ENCODE data around the gene USF3. TPM values are rescaled to one million over a fixed set of nuclear protein-coding genes. Genes with fewer than 3 reads are reported as not detected.
A peak's percentile ranks its signal among the peaks of the same experiment; 100 is the strongest.

The USF3 gene, protein sequence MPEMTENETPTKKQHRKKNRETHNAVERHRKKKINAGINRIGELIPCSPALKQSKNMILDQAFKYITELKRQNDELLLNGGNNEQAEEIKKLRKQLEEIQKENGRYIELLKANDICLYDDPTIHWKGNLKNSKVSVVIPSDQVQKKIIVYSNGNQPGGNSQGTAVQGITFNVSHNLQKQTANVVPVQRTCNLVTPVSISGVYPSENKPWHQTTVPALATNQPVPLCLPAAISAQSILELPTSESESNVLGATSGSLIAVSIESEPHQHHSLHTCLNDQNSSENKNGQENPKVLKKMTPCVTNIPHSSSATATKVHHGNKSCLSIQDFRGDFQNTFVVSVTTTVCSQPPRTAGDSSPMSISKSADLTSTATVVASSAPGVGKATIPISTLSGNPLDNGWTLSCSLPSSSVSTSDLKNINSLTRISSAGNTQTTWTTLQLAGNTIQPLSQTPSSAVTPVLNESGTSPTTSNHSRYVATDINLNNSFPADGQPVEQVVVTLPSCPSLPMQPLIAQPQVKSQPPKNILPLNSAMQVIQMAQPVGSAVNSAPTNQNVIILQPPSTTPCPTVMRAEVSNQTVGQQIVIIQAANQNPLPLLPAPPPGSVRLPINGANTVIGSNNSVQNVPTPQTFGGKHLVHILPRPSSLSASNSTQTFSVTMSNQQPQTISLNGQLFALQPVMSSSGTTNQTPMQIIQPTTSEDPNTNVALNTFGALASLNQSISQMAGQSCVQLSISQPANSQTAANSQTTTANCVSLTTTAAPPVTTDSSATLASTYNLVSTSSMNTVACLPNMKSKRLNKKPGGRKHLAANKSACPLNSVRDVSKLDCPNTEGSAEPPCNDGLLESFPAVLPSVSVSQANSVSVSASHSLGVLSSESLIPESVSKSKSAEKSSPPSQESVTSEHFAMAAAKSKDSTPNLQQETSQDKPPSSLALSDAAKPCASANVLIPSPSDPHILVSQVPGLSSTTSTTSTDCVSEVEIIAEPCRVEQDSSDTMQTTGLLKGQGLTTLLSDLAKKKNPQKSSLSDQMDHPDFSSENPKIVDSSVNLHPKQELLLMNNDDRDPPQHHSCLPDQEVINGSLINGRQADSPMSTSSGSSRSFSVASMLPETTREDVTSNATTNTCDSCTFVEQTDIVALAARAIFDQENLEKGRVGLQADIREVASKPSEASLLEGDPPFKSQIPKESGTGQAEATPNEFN (N-terminal part only)
- 13.9 and 15.6 TPM in 2 replicates for total RNA-seq

DNA sequence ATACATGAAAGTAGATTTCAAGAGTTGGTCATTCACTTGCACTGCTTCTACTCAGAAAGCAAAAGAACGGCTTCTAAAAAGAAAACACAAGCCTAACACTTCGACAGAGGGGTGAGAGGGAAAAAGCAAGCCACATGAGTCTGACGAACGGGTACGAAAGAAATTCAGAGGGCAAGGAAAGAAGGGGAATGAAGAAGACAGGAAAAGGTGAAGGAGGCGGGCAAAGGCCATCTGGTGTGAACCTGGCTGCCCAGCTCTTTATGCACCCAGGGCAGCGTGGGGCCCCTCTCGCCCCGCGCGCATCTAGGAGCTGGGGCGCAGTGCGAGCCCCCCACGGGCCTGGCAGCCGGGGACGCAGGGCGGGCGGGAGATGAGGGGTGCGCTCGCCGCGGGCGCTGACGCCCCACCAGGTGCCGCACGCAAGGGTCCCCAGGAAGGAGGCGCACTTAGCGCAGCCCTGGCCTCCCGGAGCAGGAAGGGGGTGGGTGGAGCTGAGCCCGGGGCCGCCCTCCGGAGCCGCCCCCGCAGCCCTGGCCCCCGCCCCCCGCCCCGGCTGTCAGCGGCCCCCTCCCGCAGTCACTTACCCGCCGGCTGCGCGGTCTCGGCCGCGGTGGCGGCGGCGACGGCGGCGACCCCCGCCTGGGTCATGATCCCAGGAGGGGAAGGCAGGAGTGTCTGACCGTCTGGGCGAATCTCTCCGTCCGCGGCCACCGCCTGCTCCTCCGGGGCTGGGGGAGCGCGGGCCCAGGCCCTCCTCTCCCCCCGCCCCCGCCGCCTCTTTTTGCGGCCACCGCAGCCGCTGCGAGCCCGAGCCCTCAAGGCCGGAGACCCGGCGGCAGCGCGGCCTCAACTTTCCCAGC, at the start of gene USF3:
USF3 (minus strand) TSS at position 857 of the 860 bp plus-strand sequence. CDS start 21,764 bp downstream, outside the sequence.
- Mint-ChIP-seq H3K4me3 (ENCODE audit: low read depth) (peak within 1 kb of the TSS; percentile 100), H3K27ac (peak within 1 kb of the TSS; percentile 97), H3K9me3 (no peaks in the 10 kb centered on the region), H3K27me3 (ENCODE audit: low read depth) (no peaks in the 10 kb centered on the region), H3K4me1 (ENCODE audit: low read depth) (peaks cover 20% of the 10 kb centered on the region), H3K36me3 (ENCODE audit: low read depth) (peaks cover 6% of the 10 kb centered on the region)
- intact Hi-C loops (cut with micrococcal nuclease) = loop anchor here (1.0 to 5.0 kb wide), 10 partner anchors 21 to 1451 kb away; partner anchors contain the start of genes ATG3, CCDC191, QTRT2 and SIDT1
- DNase-seq (ENCODE audit: low spot score) = peak; percentile 76

DNA sequence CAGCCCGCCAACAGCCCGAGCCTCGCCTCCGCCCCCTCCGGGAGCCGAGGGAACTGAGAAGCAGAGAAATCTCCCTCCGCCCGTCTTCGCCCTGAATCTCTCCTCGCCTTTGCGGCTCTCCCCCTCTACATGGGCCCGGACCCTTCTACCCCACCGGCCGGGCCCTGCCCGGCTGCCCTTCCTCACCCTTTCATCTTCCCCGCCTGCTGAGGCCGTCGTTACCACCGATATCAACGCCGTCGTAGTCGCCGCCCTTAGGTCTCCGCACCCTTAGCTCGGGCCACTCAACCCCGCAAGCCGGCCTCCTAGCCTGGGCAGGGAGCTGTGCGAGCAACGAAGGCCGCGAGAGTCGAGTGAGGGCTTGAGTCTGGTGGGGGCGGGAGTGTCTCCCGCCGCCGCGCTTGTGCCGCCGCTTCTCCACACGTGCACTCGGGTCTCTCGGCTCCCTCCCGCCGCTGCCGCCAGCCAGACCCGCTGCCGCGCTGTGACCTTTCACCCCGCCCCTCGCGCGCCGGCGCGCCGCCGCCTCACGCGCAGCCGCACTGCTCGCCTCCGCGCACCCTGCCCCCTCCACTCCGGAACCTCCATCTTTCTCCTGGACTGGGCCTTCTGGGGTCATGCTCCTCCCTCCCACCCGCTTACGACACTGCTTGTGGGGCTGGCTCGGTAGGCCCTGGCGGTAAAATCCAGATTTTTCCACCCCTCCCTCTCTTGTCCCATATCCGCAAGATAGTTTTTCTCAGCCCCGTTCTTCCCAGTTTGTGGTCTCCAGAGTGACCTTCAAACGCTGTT, 49.5 kb upstream of the USF3 start, which contains the start of gene NAA50:
NAA50 (minus strand) TSS at position 494 of the 792 bp plus-strand sequence; CDS start at position 194, 300 bp downstream.
- Mint-ChIP-seq H3K4me1 (ENCODE audit: low read depth) (peaks cover 61% of the 10 kb centered on the region), H3K36me3 (ENCODE audit: low read depth) (peaks cover 18% of the 10 kb centered on the region), H3K4me3 (ENCODE audit: low read depth) (peak within 1 kb of the TSS; percentile 96), H3K9me3 (no peaks in the 10 kb centered on the region), H3K27ac (peak within 1 kb of the TSS; percentile 100), H3K27me3 (ENCODE audit: low read depth) (peaks cover 3% of the 10 kb centered on the region)
- peak; percentile 88 for DNase-seq (ENCODE audit: low spot score)
- intact Hi-C loops (cut with micrococcal nuclease) = loop anchor here (1.0 to 5.0 kb wide), 8 partner anchors 10 to 1401 kb away; partner anchors contain the start of genes CCDC191, QTRT2, SIDT1 and SPICE1

DNA sequence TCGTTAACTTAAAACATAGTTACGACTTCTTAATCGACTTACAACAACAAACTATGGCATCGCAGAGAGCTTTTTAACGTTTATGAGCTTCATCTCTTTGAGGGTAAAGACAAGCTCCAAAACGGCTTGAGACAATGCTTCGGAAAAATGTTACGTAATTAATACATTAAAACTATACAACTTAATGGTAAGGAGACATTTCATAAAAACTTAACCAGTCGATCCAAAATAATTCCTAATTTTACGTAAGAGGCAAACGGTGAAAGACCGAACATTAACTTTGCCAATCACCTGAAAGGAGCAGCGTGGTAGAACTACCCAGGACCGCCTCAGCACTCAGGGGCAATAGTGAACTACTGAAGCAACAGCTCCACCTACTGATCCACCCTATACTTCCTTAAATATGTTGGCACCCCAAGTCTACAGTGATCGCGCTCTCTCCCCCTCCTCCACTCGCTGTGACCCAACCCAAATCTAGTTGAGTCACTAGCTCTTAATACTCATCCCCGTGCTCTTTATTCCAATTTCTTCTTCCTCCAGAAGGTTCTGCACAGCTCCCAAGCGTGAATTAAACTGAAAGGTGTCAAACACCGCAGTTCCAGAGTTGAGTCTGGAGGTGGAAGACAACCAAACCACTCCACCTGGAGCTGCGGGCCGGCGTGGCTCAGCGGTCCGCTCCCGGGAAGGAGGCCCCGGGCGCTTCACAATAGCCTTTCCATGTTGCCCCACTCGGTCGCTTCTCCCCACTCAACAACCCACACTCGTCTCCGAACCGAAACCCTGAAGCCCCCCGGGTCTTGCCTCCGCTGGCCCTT, 48.7 kb upstream of the USF3 start:
- intact Hi-C loops (cut with micrococcal nuclease) = loop anchor here (1.0 to 5.0 kb wide), 3 partner anchors 9 to 1402 kb away; partner anchors contain the start of genes USF3 and ZBTB20
- H3K4me3 Mint-ChIP-seq (ENCODE audit: low read depth) = peak overlapping the region; percentile 96
- peaks cover 3% of the 10 kb centered on the region for H3K27me3 Mint-ChIP-seq (ENCODE audit: low read depth)
- peaks cover 64% of the 10 kb centered on the region for H3K4me1 Mint-ChIP-seq (ENCODE audit: low read depth)
- H3K36me3 Mint-ChIP-seq (ENCODE audit: low read depth) = peaks cover 21% of the 10 kb centered on the region
- peak; percentile 73 for DNase-seq (ENCODE audit: low spot score)
- H3K9me3 Mint-ChIP-seq = no peaks in the 10 kb centered on the region
- H3K27ac Mint-ChIP-seq = peak overlapping the region; percentile 100

DNA sequence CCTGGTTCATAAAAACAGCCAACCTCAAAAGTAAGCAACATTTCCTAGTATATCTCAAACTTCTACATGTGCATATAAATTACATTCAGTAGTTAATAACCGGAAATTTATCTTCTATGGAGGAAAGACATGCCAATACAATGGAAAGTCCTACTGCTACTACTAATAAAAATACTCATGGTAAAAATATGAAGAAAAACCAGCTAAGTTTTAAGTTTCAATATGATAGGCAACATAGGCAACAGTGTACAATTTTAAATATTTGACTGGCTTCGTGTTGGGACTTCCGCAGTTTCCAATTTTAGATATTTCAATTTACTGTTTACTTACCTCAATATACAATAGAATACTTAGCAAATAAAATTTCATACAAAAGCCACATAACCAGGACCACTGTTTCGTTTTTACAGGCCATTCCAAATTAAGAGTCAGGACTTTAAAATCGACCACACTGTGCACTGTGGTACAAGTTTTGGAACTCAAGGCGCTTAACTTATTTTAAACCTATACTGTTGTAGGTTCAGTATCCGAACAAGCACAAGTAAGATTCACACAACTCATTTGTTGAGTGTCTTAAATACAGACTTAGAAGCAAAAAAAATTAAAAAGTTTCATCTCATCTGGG, 46.7 kb upstream of the USF3 start:
- Mint-ChIP-seq H3K27me3 (ENCODE audit: low read depth) (no peaks in the 10 kb centered on the region), H3K4me1 (ENCODE audit: low read depth) (peaks cover 60% of the 10 kb centered on the region), H3K9me3 (no peaks in the 10 kb centered on the region), H3K36me3 (ENCODE audit: low read depth) (peaks cover 21% of the 10 kb centered on the region), H3K4me3 (ENCODE audit: low read depth) (peak overlapping the region; percentile 96), H3K27ac (no peak overlapping the region)
- no peak for DNase-seq (ENCODE audit: low spot score)
- intact Hi-C loops (cut with micrococcal nuclease) = loop anchor here (2.0 kb wide), 1 partner anchor 204 kb away; no protein-coding TSS in a partner anchor

- peaks cover 21% of the 10 kb centered on the region for H3K36me3 Mint-ChIP-seq (ENCODE audit: low read depth)
- H3K27me3 Mint-ChIP-seq (ENCODE audit: low read depth) = no peaks in the 10 kb centered on the region
- DNase-seq (ENCODE audit: low spot score) = no peak
- no peak overlapping the region for H3K27ac Mint-ChIP-seq
- H3K4me3 Mint-ChIP-seq (ENCODE audit: low read depth) = no peak overlapping the region
- intact Hi-C loops (cut with micrococcal nuclease) = loop anchor here (2.0 kb wide), 1 partner anchor 205 kb away; no protein-coding TSS in a partner anchor
- peaks cover 65% of the 10 kb centered on the region for H3K4me1 Mint-ChIP-seq (ENCODE audit: low read depth)
- H3K9me3 Mint-ChIP-seq = no peaks in the 10 kb centered on the region
Observed at GRCh38 chr3:113741620-113742019, 45.2 kb upstream of the USF3 start.

DNA sequence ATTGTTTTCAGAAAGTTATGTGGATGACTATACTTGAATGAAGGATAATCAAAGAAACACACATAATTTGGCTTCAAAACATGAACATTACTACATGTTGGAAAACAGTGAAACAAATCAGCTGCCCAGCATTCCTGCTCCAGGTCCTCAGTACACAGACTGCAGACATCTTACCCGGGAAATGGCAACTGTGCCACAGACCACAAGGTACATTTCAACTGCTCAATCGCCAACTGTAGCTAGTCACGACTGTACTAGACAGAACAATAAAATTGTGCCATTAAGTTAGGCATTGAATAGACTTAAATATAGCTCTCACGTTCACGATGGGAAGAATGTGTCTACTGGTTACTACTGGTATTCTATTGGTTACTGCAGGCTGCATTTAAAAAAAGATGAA, 44.6 kb upstream of the USF3 start:
- intact Hi-C loops (cut with micrococcal nuclease) = no loop called here
- H3K4me1 Mint-ChIP-seq (ENCODE audit: low read depth) = peaks cover 67% of the 10 kb centered on the region
- no peaks in the 10 kb centered on the region for H3K9me3 Mint-ChIP-seq
- no peak for DNase-seq (ENCODE audit: low spot score)
- no peak overlapping the region for H3K4me3 Mint-ChIP-seq (ENCODE audit: low read depth)
- H3K27ac Mint-ChIP-seq = no peak overlapping the region
- peaks cover 21% of the 10 kb centered on the region for H3K36me3 Mint-ChIP-seq (ENCODE audit: low read depth)
- no peaks in the 10 kb centered on the region for H3K27me3 Mint-ChIP-seq (ENCODE audit: low read depth)

DNA sequence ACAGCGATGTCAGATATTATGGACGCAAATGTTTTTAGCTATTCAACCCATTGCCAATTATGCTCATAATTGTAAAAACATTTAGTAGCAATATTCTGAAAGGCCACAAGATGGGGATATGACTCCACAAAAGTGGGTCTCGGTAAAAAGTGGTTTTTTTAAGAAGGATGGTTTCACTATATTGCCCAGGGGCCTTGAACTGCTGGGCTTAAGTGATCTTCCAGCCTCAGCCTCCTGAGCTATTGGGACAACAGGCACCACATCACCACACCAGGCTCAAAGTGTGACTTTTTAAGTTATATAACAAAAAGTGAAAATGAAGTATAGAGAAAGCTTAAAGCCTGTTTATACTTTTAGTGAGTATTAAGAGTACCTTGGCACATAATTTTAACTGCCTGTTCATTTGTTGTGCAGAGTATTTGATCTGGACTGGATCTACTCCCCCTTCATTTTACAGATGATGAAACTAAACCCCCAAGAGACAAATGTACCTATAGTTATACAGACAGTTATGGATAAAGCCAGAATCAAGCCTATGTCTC, 40.2 kb upstream of the USF3 start:
- Mint-ChIP-seq H3K4me3 (ENCODE audit: low read depth) (no peak overlapping the region), H3K27me3 (ENCODE audit: low read depth) (no peaks in the 10 kb centered on the region), H3K36me3 (ENCODE audit: low read depth) (peaks cover 15% of the 10 kb centered on the region), H3K9me3 (no peaks in the 10 kb centered on the region), H3K4me1 (ENCODE audit: low read depth) (peaks cover 47% of the 10 kb centered on the region), H3K27ac (no peak overlapping the region)
- DNase-seq (ENCODE audit: low spot score) = no peak
- intact Hi-C loops (cut with micrococcal nuclease) = loop anchor here (1.0 to 10.0 kb wide), 4 partner anchors 9 to 418 kb away; partner anchors contain the start of gene GRAMD1C

GRCh38 chr3:113731694-113732093, 35.3 kb upstream of the USF3 start:
- no peak overlapping the region for H3K4me3 Mint-ChIP-seq (ENCODE audit: low read depth)
- no peaks in the 10 kb centered on the region for H3K27me3 Mint-ChIP-seq (ENCODE audit: low read depth)
- intact Hi-C loops (cut with micrococcal nuclease) = loop anchor here (10.0 kb wide), 1 partner anchor 423 kb away; no protein-coding TSS in a partner anchor
- no peak overlapping the region for H3K27ac Mint-ChIP-seq
- H3K9me3 Mint-ChIP-seq = no peaks in the 10 kb centered on the region
- H3K36me3 Mint-ChIP-seq (ENCODE audit: low read depth) = peaks cover 15% of the 10 kb centered on the region
- no peak for DNase-seq (ENCODE audit: low spot score)
- H3K4me1 Mint-ChIP-seq (ENCODE audit: low read depth) = peaks cover 13% of the 10 kb centered on the region

GRCh38 chr3:113730550-113730949, 34.1 kb upstream of the USF3 start:
- Mint-ChIP-seq H3K36me3 (ENCODE audit: low read depth) (peaks cover 19% of the 10 kb centered on the region), H3K4me1 (ENCODE audit: low read depth) (peaks cover 10% of the 10 kb centered on the region), H3K27me3 (ENCODE audit: low read depth) (no peaks in the 10 kb centered on the region), H3K4me3 (ENCODE audit: low read depth) (no peak overlapping the region), H3K9me3 (no peaks in the 10 kb centered on the region), H3K27ac (no peak overlapping the region)
- intact Hi-C loops (cut with micrococcal nuclease) = loop anchor here (10.0 kb wide), 1 partner anchor 424 kb away; no protein-coding TSS in a partner anchor
- no peak for DNase-seq (ENCODE audit: low spot score)

DNA sequence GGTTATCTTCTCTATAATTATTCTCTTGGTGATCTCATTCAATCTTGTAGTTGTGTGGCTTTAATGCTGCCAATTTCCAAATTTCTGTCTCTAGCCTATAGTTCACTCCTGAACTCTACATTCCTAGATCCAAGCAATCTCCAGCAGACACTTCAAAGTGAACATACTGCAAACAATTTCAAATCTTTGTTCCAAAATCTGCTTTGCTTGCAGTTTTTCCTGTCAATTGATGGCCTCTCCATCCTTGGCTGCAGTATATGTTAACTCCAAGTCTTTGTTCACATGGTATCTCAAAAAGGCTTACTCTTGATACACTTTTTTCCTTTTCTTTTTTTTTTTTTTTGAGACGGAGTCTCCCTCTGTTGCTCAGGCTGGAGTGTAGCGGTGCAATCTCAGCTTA, 32.2 kb upstream of the USF3 start:
- intact Hi-C loops (cut with micrococcal nuclease) = no loop called here
- peaks cover 22% of the 10 kb centered on the region for H3K36me3 Mint-ChIP-seq (ENCODE audit: low read depth)
- DNase-seq (ENCODE audit: low spot score) = no peak
- H3K27me3 Mint-ChIP-seq (ENCODE audit: low read depth) = no peaks in the 10 kb centered on the region
- H3K27ac Mint-ChIP-seq = no peak overlapping the region
- peaks cover 14% of the 10 kb centered on the region for H3K4me1 Mint-ChIP-seq (ENCODE audit: low read depth)
- H3K9me3 Mint-ChIP-seq = no peaks in the 10 kb centered on the region
- H3K4me3 Mint-ChIP-seq (ENCODE audit: low read depth) = no peak overlapping the region
